HEK293 (cell line): ENCODE measurements around the gene ASCL2.

ENCODE experiments used
- CTCF ChIA-PET: fragments of 350-600 bp; formaldehyde crosslinking; extraction: SDS; loops from one replicate; lab custom pipeline; 2021; ENCODE audit warnings: antibody characterized with exemption; lab: Yijun Ruan, JAX
- POLR2A ChIA-PET: fragments of 300-600 bp; formaldehyde crosslinking; extraction: SDS; loops from one replicate; lab custom pipeline; 2020; ENCODE audit warnings: antibody characterized with exemption, inconsistent platforms; lab: Yijun Ruan, JAX
- H3K27ac ChIP-seq: fragments of 200-500 bp; sonication (Bioruptor generic); 2 replicates; pipeline ENCODE4 v1.5.1; 2014; ENCODE audit warnings: low read depth, low read length, control low read depth, inconsistent platforms; ENCODE audit errors: extremely low read depth
- H3K36me3 ChIP-seq, 2 experiments: fragments of 200-500 bp in 1 of 2; sonication (Bioruptor generic) in 1 of 2; 1 replicate in 1 of 2; 2 replicates in 1 of 2; pipeline ENCODE4 v1.5.1; 2014 to 2017; ENCODE audit warnings: inconsistent platforms in 2 of 2, low read length in 2 of 2; ENCODE audit not compliant: control insufficient read depth in 2 of 2, insufficient read depth in 1 of 2
- H3K4me1 ChIP-seq: fragments of 200-500 bp; sonication (Bioruptor generic); 2 replicates; pipeline ENCODE4 v1.5.1; 2014; ENCODE audit warnings: mild to moderate bottlenecking, low read length, inconsistent platforms; ENCODE audit not compliant: control insufficient read depth, insufficient read depth
- H3K4me3 ChIP-seq: 2 replicates; pipeline ENCODE4 v1.5.1; 2011; ENCODE audit warnings: low read depth, mild to moderate bottlenecking, control low read depth, low read length, moderate library complexity
- H3K9me3 ChIP-seq: fragments of 200-500 bp; sonication (Bioruptor generic); 2 replicates; pipeline ENCODE4 v1.5.1; 2014; ENCODE audit warnings: low read depth, low read length, inconsistent platforms; ENCODE audit not compliant: control insufficient read depth, insufficient read depth
- BCL11A ChIP-seq: fragments of 450-650 bp; formaldehyde crosslinking; IDR thresholded peaks from 2 replicates; pipeline ENCODE4 v1.5.1; 2016; ENCODE audit warnings: low read depth, missing biosample characterization, missing genetic modification characterization
- GFI1B ChIP-seq: fragments of 450-650 bp; formaldehyde crosslinking; IDR thresholded peaks from 2 replicates; pipeline ENCODE4 v1.5.1; 2016; ENCODE audit warnings: missing biosample characterization, missing genetic modification characterization
- HOXC10 ChIP-seq: sonication (generic); formaldehyde crosslinking; IDR thresholded peaks from 2 replicates; pipeline ENCODE4 v1.8.1; 2023; ENCODE audit warnings: mild to moderate bottlenecking, missing genetic modification reagents
- HOXD13 ChIP-seq: sonication (generic); formaldehyde crosslinking; IDR thresholded peaks from 2 replicates; pipeline ENCODE4 v1.8.0; 2022; ENCODE audit warnings: missing genetic modification reagents, borderline replicate concordance
- INSM2 ChIP-seq: fragments of 450-650 bp; formaldehyde crosslinking; IDR thresholded peaks from 2 replicates; pipeline ENCODE4 v1.5.1; 2016; ENCODE audit warnings: missing biosample characterization, missing genetic modification characterization
- KLF10 ChIP-seq: fragments of 450-650 bp; IDR thresholded peaks from 2 replicates; pipeline ENCODE4 v1.5.1; 2018; ENCODE audit warnings: missing biosample characterization, mild to moderate bottlenecking, missing genetic modification characterization
- KLF16 ChIP-seq: fragments of 450-650 bp; formaldehyde crosslinking; IDR thresholded peaks from 2 replicates; pipeline ENCODE4 v1.5.1; 2017; ENCODE audit warnings: missing biosample characterization, missing genetic modification characterization
- MYNN ChIP-seq: fragments of 450-650 bp; formaldehyde crosslinking; IDR thresholded peaks from 2 replicates; pipeline ENCODE4 v1.5.1; 2016; ENCODE audit warnings: missing biosample characterization, missing genetic modification characterization, borderline replicate concordance
- PRDM6 ChIP-seq: fragments of 450-650 bp; formaldehyde crosslinking; IDR thresholded peaks from 2 replicates; pipeline ENCODE4 v1.5.1; 2017; ENCODE audit warnings: missing biosample characterization, missing genetic modification characterization
- SP2 ChIP-seq: fragments of 450-650 bp; formaldehyde crosslinking; IDR thresholded peaks from 2 replicates; pipeline ENCODE4 v1.5.1; 2016; ENCODE audit warnings: missing biosample characterization, missing genetic modification characterization
- ZBTB11 ChIP-seq: fragments of 450-650 bp; formaldehyde crosslinking; conservative IDR thresholded peaks from 2 replicates; pipeline ENCODE4 v1.5.1; 2016; ENCODE audit warnings: low read depth, missing biosample characterization, missing genetic modification characterization
- ZBTB20 ChIP-seq: fragments of 450-650 bp; formaldehyde crosslinking; IDR thresholded peaks from 2 replicates; pipeline ENCODE4 v1.5.1; 2016; ENCODE audit warnings: missing biosample characterization, missing genetic modification characterization
- ZBTB26 ChIP-seq: fragments of 450-650 bp; formaldehyde crosslinking; optimal IDR thresholded peaks from 2 replicates; pipeline ENCODE3; 2016; ENCODE audit warnings: missing biosample characterization, mild to moderate bottlenecking, missing genetic modification characterization
- ZFP69B ChIP-seq: fragments of 450-650 bp; formaldehyde crosslinking; IDR thresholded peaks from 2 replicates; pipeline ENCODE4 v1.5.1; 2016; ENCODE audit warnings: missing biosample characterization, missing genetic modification characterization
- ZNF155 ChIP-seq: fragments of 450-650 bp; formaldehyde crosslinking; IDR thresholded peaks from 2 replicates; pipeline ENCODE4 v1.5.1; 2016; ENCODE audit warnings: missing biosample characterization, missing genetic modification characterization
- ZNF169 ChIP-seq: fragments of 450-650 bp; formaldehyde crosslinking; IDR thresholded peaks from 2 replicates; pipeline ENCODE4 v1.5.1; 2016; ENCODE audit warnings: missing biosample characterization, missing genetic modification characterization
- ZNF184 ChIP-seq: fragments of 450-650 bp; IDR thresholded peaks from 2 replicates; pipeline ENCODE4 v1.5.1; 2018; ENCODE audit warnings: missing biosample characterization, mild to moderate bottlenecking, missing genetic modification characterization
- ZNF426 ChIP-seq: fragments of 450-650 bp; formaldehyde crosslinking; IDR thresholded peaks from 2 replicates; pipeline ENCODE4 v1.5.1; 2017; ENCODE audit warnings: missing biosample characterization, missing genetic modification characterization, mild to moderate bottlenecking, inconsistent platforms, moderate library complexity
- ZNF514 ChIP-seq: fragments of 450-650 bp; formaldehyde crosslinking; IDR thresholded peaks from 2 replicates; pipeline ENCODE4 v1.5.1; 2016; ENCODE audit warnings: missing biosample characterization, missing genetic modification characterization
- ZNF561 ChIP-seq: fragments of 450-650 bp; IDR thresholded peaks from 2 replicates; pipeline ENCODE4 v1.5.1; 2018; ENCODE audit warnings: missing biosample characterization, missing genetic modification characterization, borderline replicate concordance
- ZNF677 ChIP-seq: fragments of 450-650 bp; IDR thresholded peaks from 2 replicates; pipeline ENCODE4 v1.5.0; 2018; ENCODE audit warnings: missing biosample characterization, mild to moderate bottlenecking, missing genetic modification characterization, moderate library complexity
- ZNF830 ChIP-seq: fragments of 450-650 bp; IDR thresholded peaks from 2 replicates; pipeline ENCODE4 v1.5.0; 2018; ENCODE audit warnings: missing biosample characterization, missing genetic modification characterization, low read depth, mild to moderate bottlenecking, moderate library complexity

The ASCL2 gene

GRCh38 chr11:2250041-2250440, 20.3 kb downstream of the ASCL2 start:
- H3K36me3 ChIP-seq: no peaks in the 10 kb centered on the region
- no peak overlapping the region for H3K4me3 ChIP-seq
- CTCF ChIA-PET: no interaction called here
- H3K27ac ChIP-seq: no peak overlapping the region
- no peaks in the 10 kb centered on the region for H3K9me3 ChIP-seq
- H3K4me1 ChIP-seq: no peaks in the 10 kb centered on the region
- TF ChIP-seq ZBTB26 (tag by site-specific recombination) (no peak), HOXC10 (CRISPR knock-in tag) (no peak), INSM2 (tag by site-specific recombination) (no peak), ZNF514 (no peak), ZNF184 (tag by site-specific recombination) (no peak), SP2 (tag by site-specific recombination) (no peak), ZBTB20 (no peak), ZNF426 (tag by site-specific recombination) (no peak), ZNF677 (no peak), ZBTB11 (tag by site-specific recombination) (no peak), PRDM6 (tag by site-specific recombination) (no peak)
- POLR2A ChIA-PET: interaction anchor here (0.5 to 0.7 kb wide), 2 partner anchors 53 to 112 kb away, joined by 3 read pairs; no protein-coding TSS in a partner anchor

- POLR2A ChIA-PET: no interaction called here
These were observed 21.0 kb downstream of the ASCL2 start for GRCh38 chr11:2249189-2249916.

More at GRCh38 chr11:2249189-2249916, 21.0 kb downstream of the ASCL2 start:
- no peaks in the 10 kb centered on the region for H3K36me3 ChIP-seq
- no peak overlapping the region for H3K4me3 ChIP-seq
- H3K9me3 ChIP-seq: no peaks in the 10 kb centered on the region
- CTCF ChIA-PET: interaction anchor here (0.6 kb wide), 1 partner anchor 15 kb away, joined by 4 read pairs; no protein-coding TSS in a partner anchor
- H3K27ac ChIP-seq: no peak overlapping the region
- no peaks in the 10 kb centered on the region for H3K4me1 ChIP-seq
- TF ChIP-seq GFI1B: no peak
- TF ChIP-seq HOXD13 (CRISPR knock-in tag): no peak
- TF ChIP-seq ZNF155: no peak
- TF ChIP-seq KLF10: no peak
- TF ChIP-seq BCL11A (tag by site-specific recombination): no peak
- TF ChIP-seq ZNF169 (tag by site-specific recombination): no peak
- TF ChIP-seq KLF16 (tag by site-specific recombination): no peak
- TF ChIP-seq ZFP69B (tag by site-specific recombination): no peak
- TF ChIP-seq SP2 (tag by site-specific recombination): no peak
- TF ChIP-seq MYNN (tag by site-specific recombination): no peak
- no peak for TF ChIP-seq ZNF561 (tag by site-specific recombination)
- no peak for TF ChIP-seq ZNF830 (tag by site-specific recombination)
- TF ChIP-seq, all 188 proteins: peak for 0
